ENCODE data around the gene PIK3CD.

GRCh38 chr1:9736241-9736640 is 84.7 kb downstream of the PIK3CD start:
- TF ChIP-seq CTCF (IDR thresholded peaks at IDR 0.05) = no peak
- no peak for TF ChIP-seq POLR2A (IDR thresholded peaks at IDR 0.05)
